A549 (cell line): ENCODE measurements around the gene SERPINB12.

Source experiments
- CEBPB ChIP-seq, 2 experiments: fragments of >200 bp in 1 of 2; sonication (Bioruptor Twin) in 1 of 2; formaldehyde crosslinking in 1 of 2; IDR thresholded peaks; 2 replicates each; pipeline ENCODE4 v1.6.1; 2012 to 2016
- EP300 ChIP-seq, 2 experiments: fragments of >200 bp; sonication (Bioruptor Twin); formaldehyde crosslinking; IDR thresholded peaks; 2 replicates in 1 of 2; 3 replicates in 1 of 2; pipeline ENCODE4 v1.6.1; 2016 to 2017
- JUN ChIP-seq, 2 experiments: fragments of >200 bp; sonication (Bioruptor Twin); formaldehyde crosslinking; IDR thresholded peaks; 2 replicates in 1 of 2; 3 replicates in 1 of 2; pipeline ENCODE4 v1.6.1; 2016 to 2017
- MAFK ChIP-seq: fragments of 450-650 bp; IDR thresholded peaks from 2 replicates; pipeline ENCODE4 v1.6.1; 2014; ENCODE audit not compliant: partially characterized antibody
- MAX ChIP-seq: IDR thresholded peaks from 2 replicates; pipeline ENCODE4 v1.6.1; 2012
- MYC ChIP-seq: IDR thresholded peaks from 2 replicates; pipeline ENCODE4 v1.6.1; 2012; ENCODE audit warnings: mild to moderate bottlenecking, inconsistent platforms, low read length, improper control_type of control experiment, borderline replicate concordance
- POLR2A ChIP-seq: IDR thresholded peaks from 2 replicates; pipeline ENCODE4 v1.6.1; 2012; ENCODE audit warnings: mild to moderate bottlenecking, low read length
- RNF2 ChIP-seq: fragments of 200-600 bp; sonication (generic); IDR thresholded peaks from 2 replicates; pipeline ENCODE4 v1.6.1; 2016; ENCODE audit warnings: low read depth, mild to moderate bottlenecking, antibody characterized with exemption, moderate library complexity, borderline replicate concordance
- SREBF2 ChIP-seq: fragments of 450-650 bp; IDR thresholded peaks from 2 replicates; pipeline ENCODE4 v1.6.1; 2014; ENCODE audit warnings: mild to moderate bottlenecking, moderate library complexity
- USF2 ChIP-seq: fragments of 450-650 bp; IDR thresholded peaks from 2 replicates; pipeline ENCODE4 v1.6.1; 2014; ENCODE audit warnings: antibody characterized with exemption
- ZC3H11A ChIP-seq: fragments of 450-650 bp; IDR thresholded peaks from 2 replicates; pipeline ENCODE4 v1.6.1; 2014; ENCODE audit warnings: antibody characterized with exemption, mild to moderate bottlenecking
- ZFP36 ChIP-seq: fragments of 450-650 bp; IDR thresholded peaks from 2 replicates; pipeline ENCODE4 v1.6.1; 2014; ENCODE audit warnings: borderline replicate concordance; ENCODE audit not compliant: partially characterized antibody
- TF ChIP-seq, protein P1 (sequence below): fragments of >200 bp; sonication (Bioruptor Twin); formaldehyde crosslinking; IDR thresholded peaks from 3 replicates; pipeline ENCODE4 v1.5.1; 2016
- TF ChIP-seq, protein P2 (sequence below): fragments of 200-600 bp; sonication (generic); IDR thresholded peaks from 2 replicates; pipeline ENCODE4 v1.6.1; 2016; ENCODE audit warnings: antibody characterized with exemption, mild to moderate bottlenecking, moderate library complexity

GRCh38 chr18:63523660-63524059 lies 18.5 kb upstream of the SERPINB12 start:
- TF ChIP-seq, protein P1, sequence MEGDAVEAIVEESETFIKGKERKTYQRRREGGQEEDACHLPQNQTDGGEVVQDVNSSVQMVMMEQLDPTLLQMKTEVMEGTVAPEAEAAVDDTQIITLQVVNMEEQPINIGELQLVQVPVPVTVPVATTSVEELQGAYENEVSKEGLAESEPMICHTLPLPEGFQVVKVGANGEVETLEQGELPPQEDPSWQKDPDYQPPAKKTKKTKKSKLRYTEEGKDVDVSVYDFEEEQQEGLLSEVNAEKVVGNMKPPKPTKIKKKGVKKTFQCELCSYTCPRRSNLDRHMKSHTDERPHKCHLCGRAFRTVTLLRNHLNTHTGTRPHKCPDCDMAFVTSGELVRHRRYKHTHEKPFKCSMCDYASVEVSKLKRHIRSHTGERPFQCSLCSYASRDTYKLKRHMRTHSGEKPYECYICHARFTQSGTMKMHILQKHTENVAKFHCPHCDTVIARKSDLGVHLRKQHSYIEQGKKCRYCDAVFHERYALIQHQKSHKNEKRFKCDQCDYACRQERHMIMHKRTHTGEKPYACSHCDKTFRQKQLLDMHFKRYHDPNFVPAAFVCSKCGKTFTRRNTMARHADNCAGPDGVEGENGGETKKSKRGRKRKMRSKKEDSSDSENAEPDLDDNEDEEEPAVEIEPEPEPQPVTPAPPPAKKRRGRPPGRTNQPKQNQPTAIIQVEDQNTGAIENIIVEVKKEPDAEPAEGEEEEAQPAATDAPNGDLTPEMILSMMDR, result no peak
- TF ChIP-seq, protein P2, sequence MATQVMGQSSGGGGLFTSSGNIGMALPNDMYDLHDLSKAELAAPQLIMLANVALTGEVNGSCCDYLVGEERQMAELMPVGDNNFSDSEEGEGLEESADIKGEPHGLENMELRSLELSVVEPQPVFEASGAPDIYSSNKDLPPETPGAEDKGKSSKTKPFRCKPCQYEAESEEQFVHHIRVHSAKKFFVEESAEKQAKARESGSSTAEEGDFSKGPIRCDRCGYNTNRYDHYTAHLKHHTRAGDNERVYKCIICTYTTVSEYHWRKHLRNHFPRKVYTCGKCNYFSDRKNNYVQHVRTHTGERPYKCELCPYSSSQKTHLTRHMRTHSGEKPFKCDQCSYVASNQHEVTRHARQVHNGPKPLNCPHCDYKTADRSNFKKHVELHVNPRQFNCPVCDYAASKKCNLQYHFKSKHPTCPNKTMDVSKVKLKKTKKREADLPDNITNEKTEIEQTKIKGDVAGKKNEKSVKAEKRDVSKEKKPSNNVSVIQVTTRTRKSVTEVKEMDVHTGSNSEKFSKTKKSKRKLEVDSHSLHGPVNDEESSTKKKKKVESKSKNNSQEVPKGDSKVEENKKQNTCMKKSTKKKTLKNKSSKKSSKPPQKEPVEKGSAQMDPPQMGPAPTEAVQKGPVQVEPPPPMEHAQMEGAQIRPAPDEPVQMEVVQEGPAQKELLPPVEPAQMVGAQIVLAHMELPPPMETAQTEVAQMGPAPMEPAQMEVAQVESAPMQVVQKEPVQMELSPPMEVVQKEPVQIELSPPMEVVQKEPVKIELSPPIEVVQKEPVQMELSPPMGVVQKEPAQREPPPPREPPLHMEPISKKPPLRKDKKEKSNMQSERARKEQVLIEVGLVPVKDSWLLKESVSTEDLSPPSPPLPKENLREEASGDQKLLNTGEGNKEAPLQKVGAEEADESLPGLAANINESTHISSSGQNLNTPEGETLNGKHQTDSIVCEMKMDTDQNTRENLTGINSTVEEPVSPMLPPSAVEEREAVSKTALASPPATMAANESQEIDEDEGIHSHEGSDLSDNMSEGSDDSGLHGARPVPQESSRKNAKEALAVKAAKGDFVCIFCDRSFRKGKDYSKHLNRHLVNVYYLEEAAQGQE, result no peak
- TF ChIP-seq MAFK, result no peak
- TF ChIP-seq JUN (IDR thresholded peaks at IDR 0.05), result no peak
- no peak for TF ChIP-seq EP300 (IDR thresholded peaks at IDR 0.05)
- TF ChIP-seq POLR2A, result no peak
- no peak for TF ChIP-seq SREBF2
- no peak for TF ChIP-seq MYC
- no peak for TF ChIP-seq MAX
- TF ChIP-seq CEBPB (IDR thresholded peaks at IDR 0.05), result no peak
- no peak for TF ChIP-seq RNF2
- TF ChIP-seq ZC3H11A, result no peak
- no peak for TF ChIP-seq ZFP36
- TF ChIP-seq USF2, result no peak
